Neuronal stem cell (in vitro differentiated cells): ENCODE data around the gene PRDX1.
A peak's percentile ranks its signal among the peaks of the same experiment; 100 is the strongest.

Experiments used
- DNase-seq: peaks from one replicate; pipeline ENCODE4 v3.0.0-alpha.2; 2013; ENCODE audit warnings: low spot score
- H2AFZ ChIP-seq: one replicate; pipeline ENCODE4 v1.6.1; 2013; ENCODE audit warnings: mild to moderate bottlenecking, low read length, inconsistent platforms
- H2AK5ac ChIP-seq: 2 replicates; pipeline ENCODE4 v1.6.1; 2013; ENCODE audit warnings: low read depth, mild to moderate bottlenecking, inconsistent platforms, low read length, moderate library complexity, mixed read lengths
- H2BK120ac ChIP-seq: 2 replicates; pipeline ENCODE4 v1.6.1; 2013; ENCODE audit warnings: low read depth, mild to moderate bottlenecking, inconsistent platforms, low read length, moderate library complexity, mixed read lengths
- H2BK12ac ChIP-seq: one replicate; pipeline ENCODE4 v1.6.1; 2013; ENCODE audit warnings: low read length, inconsistent platforms
- H2BK15ac ChIP-seq: 2 replicates; pipeline ENCODE4 v1.6.1; 2013; ENCODE audit warnings: mild to moderate bottlenecking, low read length, inconsistent platforms, mixed read lengths
- H2BK5ac ChIP-seq: one replicate; pipeline ENCODE4 v1.6.1; 2013; ENCODE audit warnings: inconsistent platforms, mild to moderate bottlenecking, low read length, moderate library complexity
- H3K14ac ChIP-seq: one replicate; pipeline ENCODE4 v1.6.1; 2013; ENCODE audit warnings: low read length, inconsistent platforms
- H3K18ac ChIP-seq: 2 replicates; pipeline ENCODE4 v1.6.1; 2013; ENCODE audit warnings: low read length, inconsistent platforms
- H3K23ac ChIP-seq: 2 replicates; pipeline ENCODE4 v1.6.1; 2013; ENCODE audit warnings: low read depth, mild to moderate bottlenecking, mixed read lengths, low read length, inconsistent platforms; ENCODE audit not compliant: poor library complexity
- H3K27ac ChIP-seq: replicated peaks from 3 replicates; pipeline ENCODE4 v1.5.1; 2013; ENCODE audit warnings: low read length, inconsistent platforms
- H3K27me3 ChIP-seq, 3 experiments: 2 replicates each; pipeline ENCODE4 v1.6.1; 2013; ENCODE audit warnings: low read length in 3 of 3, mild to moderate bottlenecking in 2 of 3, inconsistent platforms in 1 of 3, low read depth in 1 of 3, mixed read lengths in 1 of 3, moderate library complexity in 1 of 3; ENCODE audit not compliant: control insufficient read depth in 3 of 3, insufficient read depth in 3 of 3
- H3K36me3 ChIP-seq, 2 donors: replicated peaks in 1 of 2; 2 replicates each; pipeline ENCODE4 v1.6.1; 2013; ENCODE audit warnings: low read length in 2 of 2; ENCODE audit not compliant: control insufficient read depth in 2 of 2, insufficient read depth in 2 of 2
- H3K4ac ChIP-seq: 2 replicates; pipeline ENCODE4 v1.6.1; 2013; ENCODE audit warnings: inconsistent platforms, mild to moderate bottlenecking, low read length, moderate library complexity
- H3K4me1 ChIP-seq, 2 donors: 1 replicate in 1 of 2; 2 replicates in 1 of 2; pipeline ENCODE4 v1.6.1; 2013; ENCODE audit warnings: low read length in 2 of 2, low read depth in 1 of 2; ENCODE audit not compliant: control insufficient read depth in 2 of 2, insufficient read depth in 1 of 2
- H3K4me2 ChIP-seq: one replicate; pipeline ENCODE4 v1.6.1; 2013; ENCODE audit warnings: mild to moderate bottlenecking, low read length, inconsistent platforms; ENCODE audit not compliant: insufficient read depth, poor library complexity, severe bottlenecking
- H3K4me3 ChIP-seq, 2 donors: 2 replicates each; pipeline ENCODE4 v1.5.1; 2013; ENCODE audit warnings: low read length in 2 of 2, mild to moderate bottlenecking in 2 of 2, inconsistent platforms in 1 of 2, moderate library complexity in 1 of 2
- H3K79me1 ChIP-seq: one replicate; pipeline ENCODE4 v1.6.1; 2013; ENCODE audit warnings: low read depth, mild to moderate bottlenecking, inconsistent platforms, low read length, moderate library complexity
- H3K9ac ChIP-seq: one replicate; pipeline ENCODE4 v1.6.1; 2013; ENCODE audit warnings: mild to moderate bottlenecking, low read depth, low read length, inconsistent platforms; ENCODE audit not compliant: poor library complexity
- H3K9me3 ChIP-seq, 2 donors: replicated peaks in 1 of 2; 2 replicates each; pipeline versions ENCODE3 to v1.6.1; 2013; ENCODE audit warnings: low read length in 2 of 2, mild to moderate bottlenecking in 2 of 2, inconsistent platforms in 1 of 2, low read depth in 1 of 2, mixed read lengths in 1 of 2, moderate library complexity in 1 of 2; ENCODE audit not compliant: control insufficient read depth in 2 of 2, insufficient read depth in 1 of 2
- H4K8ac ChIP-seq: one replicate; pipeline ENCODE4 v1.6.1; 2013; ENCODE audit warnings: low read depth, mild to moderate bottlenecking, inconsistent platforms, low read length, moderate library complexity
- H4K91ac ChIP-seq: one replicate; pipeline ENCODE4 v1.6.1; 2013; ENCODE audit warnings: low read length, low read depth, mild to moderate bottlenecking, inconsistent platforms; ENCODE audit not compliant: poor library complexity
- WGBS, 2 donors: extraction: QIAGEN DNeasy Blood & Tissue Kit; methylation state at CpG; one replicate each; pipeline ENCODE4 v1.1.7; 2013; ENCODE audit warnings: missing lambda C conversion rate in 2 of 2, mixed read lengths in 1 of 2; ENCODE audit not compliant: insufficient read length in 2 of 2, insufficient replicate concordance in 1 of 2; ENCODE audit errors: extremely low coverage in 2 of 2; 5-methylcytosine and 5-hydroxymethylcytosine counted together

The PRDX1 gene

DNA sequence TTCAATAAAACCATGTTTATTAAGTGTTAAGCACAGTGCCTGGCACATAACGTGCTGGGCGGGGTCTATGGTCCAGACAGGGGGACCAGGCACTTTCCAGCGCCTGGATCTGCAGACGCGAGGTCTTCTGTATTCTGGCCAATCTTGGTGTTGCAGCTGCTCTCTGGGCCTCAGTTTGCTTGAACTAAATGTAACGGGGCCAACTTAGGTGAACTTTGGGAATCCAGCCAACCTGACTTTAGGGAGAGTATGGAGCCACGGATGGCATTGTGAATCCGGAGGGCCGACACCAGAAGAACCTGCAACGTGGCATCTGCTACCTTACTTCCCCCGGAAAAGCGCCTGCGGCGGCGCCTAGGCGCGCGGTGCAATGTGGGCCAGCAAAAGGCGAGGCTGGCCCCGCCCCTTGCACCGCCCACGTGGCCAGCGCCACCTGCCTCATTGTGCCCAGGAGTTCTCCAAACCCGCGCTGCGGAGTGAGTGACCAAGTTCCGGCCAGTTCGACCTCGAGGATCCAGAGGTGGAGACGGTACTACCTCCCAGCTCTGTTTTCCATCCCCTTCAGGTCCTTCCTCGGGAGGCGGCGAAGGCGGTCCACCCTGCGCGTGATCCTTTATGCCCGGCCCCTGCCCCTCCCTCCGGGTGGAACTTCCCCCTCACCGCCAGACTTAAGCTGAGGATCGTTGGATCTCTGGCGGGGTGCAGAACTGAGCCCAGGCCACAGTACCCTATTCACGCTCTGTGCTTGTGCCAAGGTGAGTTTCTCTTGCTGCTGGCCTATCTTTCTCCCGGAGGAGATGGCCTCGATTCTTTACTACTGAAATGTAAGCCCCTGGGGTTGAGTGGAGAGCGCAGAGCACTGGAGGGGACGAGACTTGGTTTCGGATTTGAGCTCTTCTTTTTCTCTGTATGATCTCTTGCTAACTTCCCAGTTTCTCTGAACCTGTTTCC lies 29.0 kb upstream of the PRDX1 start, which contains the start of gene AKR1A1:
Gene AKR1A1 (plus strand): TSS at position 426 of the 951 bp plus-strand sequence. CDS start 10,969 bp downstream, outside the sequence.
- Histone ChIP-seq H3K27me3 (peaks cover 0 to 3% (median 0%) of the 10 kb centered on the region in 3 experiments), H3K23ac (peak within 1 kb of the TSS; percentile 96), H2BK5ac (peak within 1 kb of the TSS; percentile 77), H3K9me3 (no peaks in the 10 kb centered on the region), H2AFZ (peak within 1 kb of the TSS; percentile 92), H3K79me1 (peaks cover 3% of the 10 kb centered on the region), H3K36me3 (peaks cover 12 to 37% of the 10 kb centered on the region in 2 donors), H3K4me1 (peaks cover 2 to 8% of the 10 kb centered on the region in 2 donors), H3K9ac (peak within 1 kb of the TSS; percentile 92), H3K4me2 (peak within 1 kb of the TSS; percentile 82), H3K14ac (peak within 1 kb of the TSS; percentile 84), H3K18ac (peak within 1 kb of the TSS; percentile 97), H3K4ac (peak within 1 kb of the TSS; percentile 99), H4K8ac (peak within 1 kb of the TSS; percentile 93), H2BK12ac (no peak within 1 kb of the TSS), H2AK5ac (peak within 1 kb of the TSS; percentile 89), H3K4me3 (peak within 1 kb of the TSS; percentile 72 to 91), H4K91ac (peak within 1 kb of the TSS; percentile 85), H2BK15ac (peak within 1 kb of the TSS; percentile 27), H2BK120ac (no peak within 1 kb of the TSS), H3K27ac (peak within 1 kb of the TSS; percentile 89)
- DNase-seq: peak; percentile 70
- no CpG with 5 or more reads among the region's 47 CpGs for WGBS, 2 donors

DNA sequence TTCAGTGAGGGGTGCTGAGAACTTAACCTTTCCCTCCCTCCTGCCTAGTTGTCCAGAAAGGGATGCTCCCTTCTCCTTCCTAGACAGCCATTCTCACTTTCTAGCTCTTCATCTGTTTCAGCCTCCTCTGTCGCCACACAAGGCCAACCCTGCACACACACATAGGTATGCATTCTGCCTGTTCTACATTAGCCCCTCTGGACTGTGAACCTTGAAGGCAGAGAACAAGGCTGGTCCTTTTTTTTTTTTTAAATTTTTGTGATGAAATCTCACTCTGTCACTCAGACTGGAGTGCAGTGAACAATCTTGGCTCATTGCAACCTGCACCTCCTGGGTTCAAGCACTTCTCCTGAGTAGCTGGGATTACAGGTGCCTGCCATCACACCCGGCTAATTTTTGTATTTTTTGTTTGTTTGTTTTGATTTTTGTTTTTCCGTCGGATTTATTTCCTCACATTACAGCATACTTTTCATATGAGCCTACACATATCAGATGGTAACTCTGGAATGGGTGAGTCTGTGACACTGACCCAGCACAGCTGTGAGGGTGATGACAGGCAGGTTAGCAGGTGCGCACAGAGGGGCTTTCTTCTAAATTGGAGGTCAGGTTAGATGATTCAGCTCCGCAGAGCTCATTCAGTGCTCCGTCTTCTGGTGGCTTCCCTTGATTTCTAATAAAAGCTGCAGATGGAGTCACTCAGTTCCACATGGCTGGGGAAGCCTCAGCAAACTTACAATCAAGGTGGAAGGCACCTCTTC lies 24.0 kb upstream of the PRDX1 start:
- Histone ChIP-seq H3K9me3 (no peaks in the 10 kb centered on the region), H2AFZ (peak overlapping the region; percentile 30), H2BK15ac (no peak overlapping the region), H3K4ac (no peak overlapping the region), H3K23ac (no peak overlapping the region), H4K8ac (no peak overlapping the region), H3K36me3 (no peaks in the 10 kb centered on the region), H3K9ac (no peak overlapping the region), H3K4me2 (no peak overlapping the region), H2BK5ac (no peak overlapping the region), H3K27me3 (peaks cover 0 to 19% (median 0%) of the 10 kb centered on the region in 3 experiments), H3K79me1 (no peaks in the 10 kb centered on the region), H3K27ac (no peak overlapping the region), H2AK5ac (no peak overlapping the region), H3K4me3 (peak overlapping the region in 1 of 2 donors; percentile 9), H3K18ac (no peak overlapping the region), H3K4me1 (peaks cover 0 to 3% of the 10 kb centered on the region in 2 donors), H4K91ac (no peak overlapping the region), H3K14ac (no peak overlapping the region), H2BK12ac (no peak overlapping the region), H2BK120ac (no peak overlapping the region)
- no CpG with 5 or more reads among the region's 7 CpGs for WGBS, 2 donors
- DNase-seq: no peak

DNA sequence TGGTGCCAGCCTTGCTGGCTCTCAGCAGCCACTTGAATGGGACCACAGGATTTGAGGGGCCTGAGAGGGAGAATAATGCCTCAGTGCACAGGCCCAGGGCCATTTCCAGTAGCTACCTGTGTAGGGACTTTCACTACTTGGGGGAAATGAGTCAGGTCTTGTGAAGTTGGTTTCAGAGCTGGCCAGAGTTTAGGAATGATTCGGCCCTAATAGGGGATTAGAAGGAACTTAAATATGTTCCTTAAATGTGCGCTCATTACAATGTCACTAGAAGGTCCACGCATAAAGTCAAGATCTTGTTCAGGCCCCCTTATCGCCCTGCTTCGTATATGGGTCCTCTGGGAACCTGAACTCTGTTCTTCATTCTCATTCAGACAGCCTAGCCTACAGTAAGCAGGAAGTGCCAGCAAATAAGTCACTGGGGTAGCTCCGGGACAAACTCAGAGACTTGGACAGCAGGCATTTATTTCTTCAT lies 23.4 kb upstream of the PRDX1 start:
- H3K36me3 ChIP-seq: no peaks in the 10 kb centered on the region
- no peak overlapping the region for H2BK12ac ChIP-seq
- H2AK5ac ChIP-seq: no peak overlapping the region
- no peaks in the 10 kb centered on the region for H3K79me1 ChIP-seq
- H2BK120ac ChIP-seq: no peak overlapping the region
- no peaks in the 10 kb centered on the region for H3K4me1 ChIP-seq
- no peaks in the 10 kb centered on the region for H3K9me3 ChIP-seq
- peak overlapping the region; percentile 30 for H2AFZ ChIP-seq
- H3K27me3 ChIP-seq: peaks cover 0 to 19% (median 0%) of the 10 kb centered on the region in 3 experiments
- no peak overlapping the region for H3K9ac ChIP-seq
- no peak overlapping the region for H2BK15ac ChIP-seq
- H4K8ac ChIP-seq: no peak overlapping the region
- H3K4ac ChIP-seq: no peak overlapping the region
- WGBS, 2 donors: no CpG with 5 or more reads among the region's 6 CpGs
- H4K91ac ChIP-seq: no peak overlapping the region
- no peak overlapping the region for H3K4me2 ChIP-seq
- H3K14ac ChIP-seq: no peak overlapping the region
- no peak for DNase-seq
- no peak overlapping the region for H3K18ac ChIP-seq
- no peak overlapping the region for H3K23ac ChIP-seq
- no peak overlapping the region for H3K4me3 ChIP-seq
- no peak overlapping the region for H3K27ac ChIP-seq
- H2BK5ac ChIP-seq: no peak overlapping the region
